Activated CD8-positive, alpha-beta T cell treated with anti-CD3 and anti-CD28 coated beads for 36 hours (primary cell): ENCODE measurements around the gene CDH15. TPM values are rescaled to one million over a fixed set of nuclear protein-coding genes. Genes with fewer than 3 reads are reported as not detected.
A peak's percentile ranks its signal among the peaks of the same experiment; 100 is the strongest.

Experiments used
- ATAC-seq: fragments of 200-7000 bp; cut with Tn5 transposase; one replicate; pipeline ENCODE4 v1.10.0; 2021; ENCODE audit warnings: mild to moderate bottlenecking, moderate library complexity
- CTCF ChIA-PET: fragments of 350-600 bp; sonication (Branson Sonifier 250); formaldehyde crosslinking; loops from one replicate; lab custom pipeline; 2021; ENCODE audit warnings: antibody characterized with exemption; lab: Charles Lee
- POLR2A ChIA-PET: fragments of 350-600 bp; sonication (Branson Sonifier 250); formaldehyde crosslinking; loops from one replicate; lab custom pipeline; 2021; ENCODE audit warnings: antibody characterized with exemption; lab: Charles Lee
- DNase-seq: peaks from one replicate; pipeline ENCODE4 v3.0.0-alpha.2; 2020
- H3K27ac Mint-ChIP-seq: one replicate; pipeline ENCODE4 v1.8.0; 2021; ENCODE audit warnings: mild to moderate bottlenecking, mixed read lengths
- H3K27me3 Mint-ChIP-seq: one replicate; pipeline ENCODE4 v1.8.0; 2021; ENCODE audit warnings: mixed read lengths
- H3K36me3 Mint-ChIP-seq: one replicate; pipeline ENCODE4 v1.8.0; 2021; ENCODE audit warnings: low read depth, mixed read lengths
- H3K4me1 Mint-ChIP-seq: one replicate; pipeline ENCODE4 v1.8.0; 2021; ENCODE audit warnings: low read depth, mixed read lengths
- H3K4me3 Mint-ChIP-seq: one replicate; pipeline ENCODE4 v1.8.0; 2021; ENCODE audit warnings: mild to moderate bottlenecking, moderate library complexity, mixed read lengths
- H3K9me3 Mint-ChIP-seq: one replicate; pipeline ENCODE4 v1.8.0; 2021; ENCODE audit warnings: mixed read lengths
- CTCF ChIP-seq: fragments of 200-600 bp; IDR thresholded peaks from one replicate; pipeline ENCODE4 v1.8.0; 2022; ENCODE audit warnings: antibody characterized with exemption, mild to moderate bottlenecking
- intact Hi-C: fragments of 100-400 bp; cut with micrococcal nuclease; formaldehyde crosslinking; loops from one replicate; pipeline ENCODE4 v1.10.0; 2022
- total RNA-seq, 2 experiments: library from RNA; stranded (reverse); gene quantifications; one replicate each; pipeline ENCODE4 v1.2.3, GENCODE V29; 2021

Gene CDH15
- total RNA-seq, 2 experiments from 2014 or later: not detected

- ATAC-seq (no peak), DNase-seq (no peak)
- Mint-ChIP-seq H3K9me3 (no peaks in the 10 kb centered on the region), H3K36me3 (peaks cover 21% of the 10 kb centered on the region), H3K27ac (no peak overlapping the region), H3K4me1 (peaks cover 7% of the 10 kb centered on the region), H3K4me3 (no peak overlapping the region), H3K27me3 (no peaks in the 10 kb centered on the region)
- intact Hi-C loops: no loop called here
- ChIA-PET POLR2A (no interaction called here), CTCF (no interaction called here)
- no peak for TF ChIP-seq CTCF
These were observed 27.5 kb upstream of the CDH15 start for GRCh38 chr16:89143911-89144675.

GRCh38 chr16:89144681-89145080, 26.9 kb upstream of the CDH15 start:
- peaks cover 26% of the 10 kb centered on the region for H3K36me3 Mint-ChIP-seq
- no peak overlapping the region for H3K4me3 Mint-ChIP-seq
- CTCF ChIA-PET: no interaction called here
- H3K27me3 Mint-ChIP-seq: no peaks in the 10 kb centered on the region
- H3K9me3 Mint-ChIP-seq: no peaks in the 10 kb centered on the region
- intact Hi-C loops: no loop called here
- ATAC-seq: no peak
- no peak overlapping the region for H3K27ac Mint-ChIP-seq
- no peak for TF ChIP-seq CTCF
- POLR2A ChIA-PET: no interaction called here
- DNase-seq: no peak
- peaks cover 7% of the 10 kb centered on the region for H3K4me1 Mint-ChIP-seq

- no peak for TF ChIP-seq CTCF
- H3K27ac Mint-ChIP-seq: no peak overlapping the region
- H3K27me3 Mint-ChIP-seq: no peaks in the 10 kb centered on the region
- DNase-seq (no peak), ATAC-seq (no peak)
- ChIA-PET POLR2A (interaction anchor here (0.6 kb wide), 2 partner anchors 11 to 40 kb away, joined by 3 read pairs; no protein-coding TSS in a partner anchor), CTCF (no interaction called here)
- peaks cover 27% of the 10 kb centered on the region for H3K36me3 Mint-ChIP-seq
- intact Hi-C loops: no loop called here
- peaks cover 7% of the 10 kb centered on the region for H3K4me1 Mint-ChIP-seq
- H3K4me3 Mint-ChIP-seq: no peak overlapping the region
- no peaks in the 10 kb centered on the region for H3K9me3 Mint-ChIP-seq
These were observed 26.0 kb upstream of the CDH15 start for GRCh38 chr16:89145406-89146161.

GRCh38 chr16:89146211-89147005, 25.1 kb upstream of the CDH15 start:
- ChIA-PET CTCF (no interaction called here), POLR2A (interaction anchor here (0.6 to 1.1 kb wide), 3 partner anchors 10 to 39 kb away, joined by 3 read pairs; no protein-coding TSS in a partner anchor)
- no peak for TF ChIP-seq CTCF
- Mint-ChIP-seq H3K9me3 (no peaks in the 10 kb centered on the region), H3K4me3 (no peak overlapping the region), H3K27ac (peak overlapping the region; percentile 27), H3K36me3 (peaks cover 35% of the 10 kb centered on the region), H3K4me1 (peaks cover 7% of the 10 kb centered on the region), H3K27me3 (no peaks in the 10 kb centered on the region)
- DNase-seq (no peak), ATAC-seq (no peak)
- intact Hi-C loops: no loop called here
